ENCODE results near the gene ESAM. TPM values are rescaled to one million over a fixed set of nuclear protein-coding genes. Genes with fewer than 3 reads are reported as not detected.

ESAM gene
- total and polyA plus RNA-seq, 12 donors = 25.3 to 88.1 (median 47.0) TPM

GRCh38 chr11:124747406-124748099 is 14.5 kb downstream of the ESAM start:
- ATAC-seq = peak in 2 of 8 donors; percentile 14 to 22
- peaks cover 0 to 86% (median 76%) of the 10 kb centered on the region in 7 donors for H3K27me3 ChIP-seq
- no peaks in the 10 kb centered on the region for H3K9me3 ChIP-seq
- peak overlapping the region in 3 of 10 donors; percentile 53 to 66 (median 53) for H3K4me3 ChIP-seq
- peaks cover 3 to 74% (median 59%) of the 10 kb centered on the region in 9 donors for H3K4me1 ChIP-seq
- 42 to 60% methylated on average over 14 of the region's 14 CpGs for WGBS, 2 donors
- H3K27ac ChIP-seq = peak overlapping the region in 9 of 10 donors; percentile 31 to 73 (median 52)
- intact Hi-C loops (cut with DNase I) = loop anchor here in 1 of 10 donors (10.0 kb wide), 1 partner anchor 83 kb away; no protein-coding TSS in a partner anchor
- DNase-seq = no peak
- TF ChIP-seq, protein P1, sequence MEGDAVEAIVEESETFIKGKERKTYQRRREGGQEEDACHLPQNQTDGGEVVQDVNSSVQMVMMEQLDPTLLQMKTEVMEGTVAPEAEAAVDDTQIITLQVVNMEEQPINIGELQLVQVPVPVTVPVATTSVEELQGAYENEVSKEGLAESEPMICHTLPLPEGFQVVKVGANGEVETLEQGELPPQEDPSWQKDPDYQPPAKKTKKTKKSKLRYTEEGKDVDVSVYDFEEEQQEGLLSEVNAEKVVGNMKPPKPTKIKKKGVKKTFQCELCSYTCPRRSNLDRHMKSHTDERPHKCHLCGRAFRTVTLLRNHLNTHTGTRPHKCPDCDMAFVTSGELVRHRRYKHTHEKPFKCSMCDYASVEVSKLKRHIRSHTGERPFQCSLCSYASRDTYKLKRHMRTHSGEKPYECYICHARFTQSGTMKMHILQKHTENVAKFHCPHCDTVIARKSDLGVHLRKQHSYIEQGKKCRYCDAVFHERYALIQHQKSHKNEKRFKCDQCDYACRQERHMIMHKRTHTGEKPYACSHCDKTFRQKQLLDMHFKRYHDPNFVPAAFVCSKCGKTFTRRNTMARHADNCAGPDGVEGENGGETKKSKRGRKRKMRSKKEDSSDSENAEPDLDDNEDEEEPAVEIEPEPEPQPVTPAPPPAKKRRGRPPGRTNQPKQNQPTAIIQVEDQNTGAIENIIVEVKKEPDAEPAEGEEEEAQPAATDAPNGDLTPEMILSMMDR (IDR thresholded peaks at IDR 0.05) = no peak
- peaks cover 0 to 14% (median 4%) of the 10 kb centered on the region in 9 donors for H3K36me3 ChIP-seq

- Histone ChIP-seq H3K36me3 (peaks cover 0 to 6% (median 0%) of the 10 kb centered on the region in 9 donors), H3K4me1 (peaks cover 3 to 66% (median 51%) of the 10 kb centered on the region in 9 donors), H3K4me3 (peak overlapping the region; percentile 41 to 66 (median 53)), H3K27me3 (peaks cover 0 to 81% (median 71%) of the 10 kb centered on the region in 7 donors), H3K9me3 (no peaks in the 10 kb centered on the region), H3K27ac (peak overlapping the region in 8 of 10 donors; percentile 29 to 73 (median 70))
- intact Hi-C loops (cut with DNase I) = loop anchor here in 1 of 10 donors (10.0 kb wide), 1 partner anchor 82 kb away; no protein-coding TSS in a partner anchor
- 12 to 15% methylated on average over 37 of the region's 37 CpGs for WGBS, 2 donors
- ATAC-seq = peak; percentile 76 to 92 (median 85)
- TF ChIP-seq, protein P1 (IDR thresholded peaks at IDR 0.05) = peak in 8 of 9 donors; percentile 19 to 63 (median 42)
- peak; percentile 75 to 82 for DNase-seq
Measured at GRCh38 chr11:124746621-124747243, 15.4 kb downstream of the ESAM start.

DNA sequence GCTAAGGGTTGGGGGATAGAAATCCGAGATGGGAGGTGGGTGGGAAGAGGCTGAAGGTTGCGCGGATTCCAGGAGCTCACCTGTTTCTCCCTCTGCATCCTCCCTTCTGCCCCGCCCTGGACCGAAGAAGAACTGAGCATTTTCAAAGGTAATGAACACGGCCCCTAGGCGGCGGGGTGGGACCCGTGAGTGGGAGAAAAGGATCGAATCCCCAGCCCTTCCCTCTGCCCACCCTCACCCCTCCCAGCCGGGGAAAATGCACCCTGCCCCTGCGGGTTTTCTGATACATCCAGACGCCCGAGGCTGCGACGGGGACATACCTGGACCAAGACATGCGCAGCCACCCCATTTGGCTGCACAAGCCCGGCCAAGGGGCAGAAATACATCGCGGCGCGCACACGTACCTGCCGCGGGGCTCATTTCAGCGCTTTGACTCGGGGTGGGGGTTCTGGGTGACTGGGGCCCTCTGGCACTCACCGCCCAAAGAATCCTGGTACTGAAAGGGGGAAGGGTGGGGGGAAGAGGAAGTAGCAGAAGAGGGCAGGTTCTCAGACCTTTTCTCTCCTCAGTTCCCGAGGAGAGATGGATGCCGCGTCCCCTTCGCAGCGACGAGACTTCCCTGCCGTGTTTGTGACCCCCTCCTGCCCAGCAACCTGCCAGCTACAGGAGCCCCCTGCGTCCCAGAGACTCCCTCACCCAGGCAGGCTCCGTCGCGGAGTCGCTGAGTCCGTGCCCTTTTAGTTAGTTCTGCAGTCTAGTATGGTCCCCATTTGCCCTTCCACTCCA is 16.1 kb downstream of the ESAM start:
- DNase-seq (no peak), ATAC-seq (peak in 2 of 8 donors; percentile 1 to 3)
- TF ChIP-seq, protein P1 (IDR thresholded peaks at IDR 0.05) = no peak
- peak overlapping the region; percentile 41 to 66 (median 53) for H3K4me3 ChIP-seq
- H3K36me3 ChIP-seq = peaks cover 0 to 4% (median 0%) of the 10 kb centered on the region in 9 donors
- H3K4me1 ChIP-seq = peaks cover 3 to 65% (median 50%) of the 10 kb centered on the region in 9 donors
- intact Hi-C loops (cut with DNase I) = loop anchor here in 1 of 10 donors (10.0 kb wide), 1 partner anchor 81 kb away; no protein-coding TSS in a partner anchor
- peaks cover 0 to 79% (median 74%) of the 10 kb centered on the region in 7 donors for H3K27me3 ChIP-seq
- WGBS, 2 donors = 8 to 31% methylated on average over 38 to 41 of the region's 41 CpGs
- peak overlapping the region in 7 of 10 donors; percentile 46 to 73 (median 70) for H3K27ac ChIP-seq
- no peaks in the 10 kb centered on the region for H3K9me3 ChIP-seq

Data from heart right ventricle (tissue), 16 donors.